Measurements from ENCODE around the gene PRDM16. TPM values are rescaled to one million over a fixed set of nuclear protein-coding genes. Genes with fewer than 3 reads are reported as not detected.

The PRDM16 gene
- total and polyA plus RNA-seq, 2 of the 13 experiments (the other 11 are each of a cell fraction or from before 2014, with no cell fraction given), result 0.15 to 0.81 TPM

DNA sequence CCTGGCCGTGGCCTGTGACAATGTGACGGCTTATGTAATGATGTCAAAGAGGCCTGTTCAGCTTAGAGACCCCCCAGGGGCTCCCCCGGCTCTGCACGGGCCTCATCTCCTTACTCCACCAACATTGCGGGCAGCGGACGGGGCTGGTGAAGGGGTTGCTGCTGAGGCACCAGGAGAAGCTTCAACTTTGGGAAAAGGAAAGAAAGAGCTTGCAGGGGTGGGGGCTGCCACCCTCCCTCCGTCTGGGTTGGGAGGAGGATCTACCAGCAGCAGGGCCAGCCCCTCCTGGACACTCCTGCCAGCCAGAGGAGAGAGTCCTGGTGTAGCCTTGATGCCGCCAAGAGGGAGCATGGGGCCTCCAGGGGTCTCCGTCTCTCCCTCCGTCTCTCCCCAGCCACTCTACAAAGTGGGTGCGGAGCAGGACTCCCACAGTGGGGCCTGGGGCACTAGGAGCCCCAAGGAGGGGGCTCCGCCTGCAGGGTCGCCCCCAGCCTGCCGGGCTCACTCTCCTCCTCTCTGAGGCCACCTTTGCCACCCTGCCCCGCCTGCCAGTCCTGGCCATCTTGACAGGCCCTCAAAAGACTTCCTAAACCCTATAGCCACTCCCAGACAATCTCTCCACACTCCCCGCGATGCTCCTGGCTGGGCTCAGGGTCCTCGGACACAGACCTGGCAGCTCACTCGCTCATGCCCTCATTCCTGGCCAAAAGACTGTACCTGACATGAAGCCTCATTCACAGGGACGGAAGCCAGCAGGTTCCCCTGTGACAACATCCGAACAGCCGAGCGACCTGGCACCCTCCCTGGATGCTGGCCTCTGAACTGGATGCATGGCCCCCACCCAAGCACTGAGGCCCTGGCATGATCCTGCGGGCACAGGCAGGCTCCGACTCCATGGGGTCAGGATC, 255.0 kb downstream of the PRDM16 start (continued):
- TF ChIP-seq, protein P1, sequence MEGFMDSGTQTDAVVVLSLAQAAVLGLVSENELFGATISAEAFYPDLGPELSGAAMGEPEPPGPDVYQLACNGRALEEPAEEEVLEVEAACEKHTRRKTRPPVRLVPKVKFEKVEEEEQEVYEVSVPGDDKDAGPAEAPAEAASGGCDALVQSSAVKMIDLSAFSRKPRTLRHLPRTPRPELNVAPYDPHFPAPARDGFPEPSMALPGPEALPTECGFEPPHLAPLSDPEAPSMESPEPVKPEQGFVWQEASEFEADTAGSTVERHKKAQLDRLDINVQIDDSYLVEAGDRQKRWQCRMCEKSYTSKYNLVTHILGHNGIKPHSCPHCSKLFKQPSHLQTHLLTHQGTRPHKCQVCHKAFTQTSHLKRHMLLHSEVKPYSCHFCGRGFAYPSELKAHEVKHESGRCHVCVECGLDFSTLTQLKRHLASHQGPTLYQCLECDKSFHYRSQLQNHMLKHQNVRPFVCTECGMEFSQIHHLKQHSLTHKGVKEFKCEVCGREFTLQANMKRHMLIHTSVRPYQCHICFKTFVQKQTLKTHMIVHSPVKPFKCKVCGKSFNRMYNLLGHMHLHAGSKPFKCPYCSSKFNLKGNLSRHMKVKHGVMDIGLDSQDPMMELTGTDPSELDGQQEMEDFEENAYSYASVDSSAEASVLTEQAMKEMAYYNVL (CRISPR knock-in tag; IDR thresholded peaks at IDR 0.05; ENCODE audit: borderline replicate concordance), result no peak
- no peak for TF ChIP-seq GPN1 (CRISPR knock-in tag; IDR thresholded peaks at IDR 0.05; ENCODE audit: borderline replicate concordance)
- TF ChIP-seq, protein P2, sequence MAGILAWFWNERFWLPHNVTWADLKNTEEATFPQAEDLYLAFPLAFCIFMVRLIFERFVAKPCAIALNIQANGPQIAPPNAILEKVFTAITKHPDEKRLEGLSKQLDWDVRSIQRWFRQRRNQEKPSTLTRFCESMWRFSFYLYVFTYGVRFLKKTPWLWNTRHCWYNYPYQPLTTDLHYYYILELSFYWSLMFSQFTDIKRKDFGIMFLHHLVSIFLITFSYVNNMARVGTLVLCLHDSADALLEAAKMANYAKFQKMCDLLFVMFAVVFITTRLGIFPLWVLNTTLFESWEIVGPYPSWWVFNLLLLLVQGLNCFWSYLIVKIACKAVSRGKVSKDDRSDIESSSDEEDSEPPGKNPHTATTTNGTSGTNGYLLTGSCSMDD (CRISPR knock-in tag; IDR thresholded peaks at IDR 0.05), result no peak
- peak; percentile 18 for TF ChIP-seq AGO1 (IDR thresholded peaks at IDR 0.05; ENCODE audit: low read depth, low read length, poor library complexity, severe bottlenecking)
- TF ChIP-seq ZNF879 (CRISPR knock-in tag; IDR thresholded peaks at IDR 0.05), result 0 out of 2 replicates have a peak, but pooled peaks have one; percentile 21
- TF ChIP-seq ZSCAN12 (CRISPR knock-in tag; IDR thresholded peaks at IDR 0.05), result 0 out of 2 replicates have a peak, but pooled peaks have one; percentile 13
- TF ChIP-seq MAZ (IDR thresholded peaks at IDR 0.05; ENCODE audit: borderline replicate concordance, low read depth, low read length), result no peak
- no peak for TF ChIP-seq MAZ (CRISPR knock-in tag; IDR thresholded peaks at IDR 0.05; ENCODE audit: low read depth)
- TF ChIP-seq ZNF609 (CRISPR knock-in tag; IDR thresholded peaks at IDR 0.05; ENCODE audit: borderline replicate concordance), result 0 out of 2 replicates have a peak, but pooled peaks have one; percentile 17
